ENCODE measurements around the gene ERN1.

ERN1 gene

DNA sequence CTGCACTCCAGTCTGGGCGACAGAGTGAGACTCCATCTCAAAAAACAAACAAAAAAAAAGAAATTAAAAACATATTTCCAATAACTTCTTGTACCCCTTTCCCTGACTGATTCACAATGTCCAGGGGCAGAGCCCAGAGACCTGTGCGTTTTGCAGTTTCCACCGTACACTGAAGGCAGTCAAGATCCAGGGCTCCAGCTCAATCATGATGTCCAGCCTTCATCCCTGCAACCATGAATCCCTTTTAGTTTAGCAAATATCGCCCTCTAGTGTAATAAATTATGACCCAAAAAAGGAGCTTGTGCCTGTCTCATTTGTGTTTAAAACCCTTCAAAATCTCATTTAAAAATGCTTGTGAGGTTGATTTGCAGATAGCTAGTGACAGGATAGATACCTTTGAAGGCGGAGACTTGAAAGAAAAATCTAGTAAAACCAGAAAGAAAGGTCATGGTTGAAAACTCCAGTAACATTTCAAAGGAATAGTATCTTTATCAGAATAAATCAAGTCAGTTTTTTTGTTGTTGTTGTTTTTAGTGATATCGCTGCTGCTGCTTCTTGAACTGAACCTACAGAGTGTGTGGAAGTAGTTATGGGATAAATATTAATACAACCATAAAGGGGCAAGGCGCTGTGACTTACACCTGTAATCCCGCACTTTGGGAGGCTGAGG, 3.7 kb upstream of the ERN1 start:
- no peak overlapping the region for H3K4me3 ChIP-seq (replicated peaks; ENCODE audit: insufficient read depth, low read length)
- H3K27ac ChIP-seq (replicated peaks) = no peak overlapping the region
- DNase-seq (ENCODE audit: low read depth in 1 of 2, low spot score in 1 of 2) = peak in 1 of 2 experiments; percentile 57
- no peaks in the 10 kb centered on the region for H3K27me3 ChIP-seq (ENCODE audit: insufficient read depth, poor library complexity, severe bottlenecking)
- TF ChIP-seq, protein P1, sequence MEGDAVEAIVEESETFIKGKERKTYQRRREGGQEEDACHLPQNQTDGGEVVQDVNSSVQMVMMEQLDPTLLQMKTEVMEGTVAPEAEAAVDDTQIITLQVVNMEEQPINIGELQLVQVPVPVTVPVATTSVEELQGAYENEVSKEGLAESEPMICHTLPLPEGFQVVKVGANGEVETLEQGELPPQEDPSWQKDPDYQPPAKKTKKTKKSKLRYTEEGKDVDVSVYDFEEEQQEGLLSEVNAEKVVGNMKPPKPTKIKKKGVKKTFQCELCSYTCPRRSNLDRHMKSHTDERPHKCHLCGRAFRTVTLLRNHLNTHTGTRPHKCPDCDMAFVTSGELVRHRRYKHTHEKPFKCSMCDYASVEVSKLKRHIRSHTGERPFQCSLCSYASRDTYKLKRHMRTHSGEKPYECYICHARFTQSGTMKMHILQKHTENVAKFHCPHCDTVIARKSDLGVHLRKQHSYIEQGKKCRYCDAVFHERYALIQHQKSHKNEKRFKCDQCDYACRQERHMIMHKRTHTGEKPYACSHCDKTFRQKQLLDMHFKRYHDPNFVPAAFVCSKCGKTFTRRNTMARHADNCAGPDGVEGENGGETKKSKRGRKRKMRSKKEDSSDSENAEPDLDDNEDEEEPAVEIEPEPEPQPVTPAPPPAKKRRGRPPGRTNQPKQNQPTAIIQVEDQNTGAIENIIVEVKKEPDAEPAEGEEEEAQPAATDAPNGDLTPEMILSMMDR (IDR thresholded peaks at IDR 0.05; ENCODE audit: insufficient read depth, low read length) = peak; percentile 25
- no peak for TF ChIP-seq GABPA (IDR thresholded peaks at IDR 0.05; ENCODE audit: low read depth)

DNA sequence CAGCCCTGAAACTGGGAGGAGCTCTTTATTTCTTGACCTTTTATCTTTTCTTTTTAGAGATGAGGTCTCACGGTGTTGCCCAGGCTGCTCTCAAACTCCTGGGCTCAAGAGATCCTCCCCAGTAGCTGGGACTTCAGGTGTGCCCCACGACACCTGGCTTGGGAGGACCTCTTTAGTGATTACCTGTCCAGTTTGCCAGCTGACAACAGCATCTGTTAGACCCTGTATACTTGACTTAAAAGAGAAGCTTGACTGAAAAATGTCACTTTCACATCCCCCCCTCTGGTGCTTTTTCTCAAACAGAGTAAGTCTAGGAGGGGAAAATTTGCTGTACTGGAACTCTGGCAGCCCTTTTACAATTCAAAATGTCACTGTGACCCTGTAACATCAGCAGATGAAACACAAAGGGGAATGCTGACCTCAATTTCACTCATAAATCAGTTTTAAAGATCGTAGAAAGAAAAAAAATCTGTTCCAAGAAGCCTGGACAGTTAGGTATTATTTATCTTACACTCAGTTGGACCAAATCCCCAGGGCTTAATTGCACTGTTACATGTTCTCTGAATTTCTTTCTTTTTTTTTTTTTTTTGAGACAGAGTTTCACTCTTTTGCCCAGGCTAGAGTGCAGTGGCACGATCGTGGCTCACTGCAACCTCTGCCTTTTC, 1.8 kb upstream of the ERN1 start:
- Histone ChIP-seq H3K4me3 (replicated peaks; ENCODE audit: insufficient read depth, low read length) (no peak overlapping the region), H3K27me3 (ENCODE audit: insufficient read depth, poor library complexity, severe bottlenecking) (no peaks in the 10 kb centered on the region), H3K27ac (replicated peaks) (no peak overlapping the region)
- no peak for DNase-seq (ENCODE audit: low read depth in 1 of 2, low spot score in 1 of 2)
- TF ChIP-seq POLR2AphosphoS5 (IDR thresholded peaks at IDR 0.05; ENCODE audit: low read depth) = no peak
- TF ChIP-seq, protein P2, sequence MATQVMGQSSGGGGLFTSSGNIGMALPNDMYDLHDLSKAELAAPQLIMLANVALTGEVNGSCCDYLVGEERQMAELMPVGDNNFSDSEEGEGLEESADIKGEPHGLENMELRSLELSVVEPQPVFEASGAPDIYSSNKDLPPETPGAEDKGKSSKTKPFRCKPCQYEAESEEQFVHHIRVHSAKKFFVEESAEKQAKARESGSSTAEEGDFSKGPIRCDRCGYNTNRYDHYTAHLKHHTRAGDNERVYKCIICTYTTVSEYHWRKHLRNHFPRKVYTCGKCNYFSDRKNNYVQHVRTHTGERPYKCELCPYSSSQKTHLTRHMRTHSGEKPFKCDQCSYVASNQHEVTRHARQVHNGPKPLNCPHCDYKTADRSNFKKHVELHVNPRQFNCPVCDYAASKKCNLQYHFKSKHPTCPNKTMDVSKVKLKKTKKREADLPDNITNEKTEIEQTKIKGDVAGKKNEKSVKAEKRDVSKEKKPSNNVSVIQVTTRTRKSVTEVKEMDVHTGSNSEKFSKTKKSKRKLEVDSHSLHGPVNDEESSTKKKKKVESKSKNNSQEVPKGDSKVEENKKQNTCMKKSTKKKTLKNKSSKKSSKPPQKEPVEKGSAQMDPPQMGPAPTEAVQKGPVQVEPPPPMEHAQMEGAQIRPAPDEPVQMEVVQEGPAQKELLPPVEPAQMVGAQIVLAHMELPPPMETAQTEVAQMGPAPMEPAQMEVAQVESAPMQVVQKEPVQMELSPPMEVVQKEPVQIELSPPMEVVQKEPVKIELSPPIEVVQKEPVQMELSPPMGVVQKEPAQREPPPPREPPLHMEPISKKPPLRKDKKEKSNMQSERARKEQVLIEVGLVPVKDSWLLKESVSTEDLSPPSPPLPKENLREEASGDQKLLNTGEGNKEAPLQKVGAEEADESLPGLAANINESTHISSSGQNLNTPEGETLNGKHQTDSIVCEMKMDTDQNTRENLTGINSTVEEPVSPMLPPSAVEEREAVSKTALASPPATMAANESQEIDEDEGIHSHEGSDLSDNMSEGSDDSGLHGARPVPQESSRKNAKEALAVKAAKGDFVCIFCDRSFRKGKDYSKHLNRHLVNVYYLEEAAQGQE (IDR thresholded peaks at IDR 0.05; ENCODE audit: insufficient replicate concordance, low read depth) = no peak
- TF ChIP-seq, protein P1 (IDR thresholded peaks at IDR 0.05; ENCODE audit: insufficient read depth, low read length) = no peak
- TF ChIP-seq SPI1 (IDR thresholded peaks at IDR 0.05; ENCODE audit: borderline replicate concordance, low read depth) = no peak
- no peak for TF ChIP-seq GABPA (IDR thresholded peaks at IDR 0.05; ENCODE audit: low read depth)

DNA sequence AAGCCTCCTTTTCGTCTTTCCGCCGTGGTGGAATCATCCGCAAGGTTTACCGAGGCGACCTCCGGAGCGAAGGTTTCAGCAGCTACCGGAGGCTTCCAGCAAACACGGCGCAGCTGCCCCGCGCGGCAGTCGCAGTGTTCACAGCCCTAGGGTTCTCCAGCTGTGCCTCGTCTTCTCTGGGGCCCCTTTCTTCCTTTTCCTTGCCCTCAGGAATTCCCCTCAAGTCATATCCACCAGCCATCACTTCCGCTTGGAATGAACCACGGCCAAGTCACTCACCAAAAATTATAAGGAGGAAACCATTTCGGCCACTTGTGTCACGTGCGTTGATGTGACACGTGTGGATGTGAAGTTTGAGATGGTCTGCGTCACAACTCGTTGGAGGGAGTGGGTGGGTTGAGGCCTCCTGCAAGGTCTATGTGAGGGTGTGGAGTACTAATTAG, 636 bp upstream of the ERN1 start:
- Histone ChIP-seq H3K4me3 (replicated peaks; ENCODE audit: insufficient read depth, low read length) (peak overlapping the region; percentile 67), H3K27me3 (ENCODE audit: insufficient read depth, poor library complexity, severe bottlenecking) (no peaks in the 10 kb centered on the region), H3K27ac (replicated peaks) (no peak overlapping the region)
- TF ChIP-seq POLR2AphosphoS5 (IDR thresholded peaks at IDR 0.05; ENCODE audit: low read depth) (no peak), GABPA (IDR thresholded peaks at IDR 0.05; ENCODE audit: low read depth) (no peak), SPI1 (IDR thresholded peaks at IDR 0.05; ENCODE audit: borderline replicate concordance, low read depth) (no peak)
- TF ChIP-seq, protein P2 (IDR thresholded peaks at IDR 0.05; ENCODE audit: insufficient replicate concordance, low read depth) = no peak
- TF ChIP-seq, protein P1 (IDR thresholded peaks at IDR 0.05; ENCODE audit: insufficient read depth, low read length) = no peak
- no peak for DNase-seq (ENCODE audit: low read depth in 1 of 2, low spot score in 1 of 2)

Data from HL-60 (cell line).